Measurements from ENCODE around the gene PCBP3. TPM values are rescaled to one million over a fixed set of nuclear protein-coding genes. Genes with fewer than 3 reads are reported as not detected.
"Not testable (repeated sequence)": the region's sequence is repeated elsewhere in the genome, so short reads cannot be mapped to it uniquely, and the experiment has no call there.

The PCBP3 gene
- total RNA-seq, 1 donor from 2014 or later, result 5.5 TPM

DNA sequence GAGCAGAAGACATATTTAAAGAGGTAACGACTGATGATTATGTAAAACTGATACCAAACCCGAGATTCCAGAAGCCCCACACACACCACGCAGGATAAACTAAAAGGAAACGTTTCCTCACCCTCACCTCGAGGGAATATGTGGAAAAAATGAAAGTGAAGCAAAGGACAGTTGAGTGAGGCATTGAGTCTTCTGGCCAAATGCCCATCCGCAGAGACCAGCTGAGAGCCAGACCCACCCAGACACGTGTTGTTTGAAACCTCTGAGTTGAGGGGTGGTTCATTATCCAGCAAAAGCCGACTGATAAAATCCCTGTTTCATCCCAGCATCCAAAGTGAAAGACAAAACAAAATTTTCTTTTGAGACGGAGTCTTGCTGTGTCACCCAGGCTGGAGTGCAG lies 29.6 kb upstream of the PCBP3 start:
- DNase-seq, result no peak

DNA sequence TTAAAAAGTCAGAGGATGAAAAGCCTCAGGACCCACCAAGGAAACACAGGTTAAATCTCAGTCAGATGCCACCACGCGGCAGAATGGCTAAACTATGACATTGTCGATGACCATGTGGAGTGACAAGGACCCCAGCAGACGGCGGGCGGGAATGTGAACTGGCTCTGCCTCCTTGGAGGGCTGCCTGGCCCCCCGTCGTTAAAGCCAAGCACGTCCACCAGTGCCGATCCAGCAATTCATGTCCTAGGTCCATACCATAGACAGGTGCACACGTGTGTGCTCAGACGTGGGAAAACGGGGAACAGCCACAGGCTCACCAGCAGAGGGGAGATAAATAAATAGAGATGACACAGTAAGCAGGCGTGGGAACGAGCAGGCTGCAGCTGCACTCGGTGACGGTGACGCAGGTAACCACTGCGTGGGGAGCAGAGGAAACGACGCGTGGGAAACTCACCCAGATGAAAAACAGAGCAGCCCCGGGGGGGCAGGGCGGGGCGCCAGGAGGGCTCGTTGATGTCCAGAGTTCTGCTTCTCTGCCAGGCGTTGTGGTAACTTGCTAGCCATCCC lies 28.3 kb upstream of the PCBP3 start:
- no peak for DNase-seq

DNA sequence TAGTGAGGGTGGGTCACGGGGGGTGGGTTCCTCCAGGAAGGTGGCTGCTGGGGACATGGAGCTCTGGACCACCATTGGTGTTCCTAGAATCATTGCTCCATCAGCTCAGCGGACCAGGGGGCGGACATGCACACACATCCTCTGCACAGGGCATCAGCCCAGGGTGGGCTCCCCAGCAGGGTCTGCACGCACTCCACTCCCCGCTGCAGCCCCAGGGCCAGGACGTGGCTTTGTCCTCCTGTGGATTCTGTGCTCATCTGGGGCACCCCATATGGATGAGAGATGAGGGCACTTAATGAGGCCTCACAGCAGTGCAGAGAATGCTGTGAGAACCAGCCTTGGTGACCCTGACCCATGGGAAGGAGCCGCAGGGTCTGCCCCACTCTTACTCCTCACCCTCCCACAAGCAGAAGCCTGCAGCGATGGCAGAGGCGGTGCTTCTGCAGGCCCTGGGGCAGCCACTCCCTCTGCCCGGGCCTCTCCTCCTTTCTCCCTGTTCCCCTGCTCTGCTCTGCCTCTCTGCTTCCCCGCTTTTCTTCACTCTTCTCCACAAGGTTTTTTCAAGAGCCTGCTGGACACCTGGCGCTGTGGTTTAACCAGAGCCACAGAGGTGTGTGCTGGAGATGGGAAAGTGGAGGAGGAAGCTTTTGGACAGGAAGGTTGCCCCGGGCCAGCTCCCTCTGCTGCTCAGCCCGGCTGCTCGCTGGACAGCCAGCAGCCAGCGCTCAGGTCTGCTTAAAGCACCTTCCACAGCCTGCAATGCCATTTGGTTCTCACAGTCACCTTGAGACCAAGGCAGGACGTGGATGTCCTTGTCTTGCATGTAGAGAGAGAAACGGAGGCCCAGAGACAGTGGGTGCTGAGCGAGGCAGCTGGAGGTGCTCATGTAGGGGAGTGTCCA lies 26.3 kb upstream of the PCBP3 start:
- no peak for DNase-seq

DNA sequence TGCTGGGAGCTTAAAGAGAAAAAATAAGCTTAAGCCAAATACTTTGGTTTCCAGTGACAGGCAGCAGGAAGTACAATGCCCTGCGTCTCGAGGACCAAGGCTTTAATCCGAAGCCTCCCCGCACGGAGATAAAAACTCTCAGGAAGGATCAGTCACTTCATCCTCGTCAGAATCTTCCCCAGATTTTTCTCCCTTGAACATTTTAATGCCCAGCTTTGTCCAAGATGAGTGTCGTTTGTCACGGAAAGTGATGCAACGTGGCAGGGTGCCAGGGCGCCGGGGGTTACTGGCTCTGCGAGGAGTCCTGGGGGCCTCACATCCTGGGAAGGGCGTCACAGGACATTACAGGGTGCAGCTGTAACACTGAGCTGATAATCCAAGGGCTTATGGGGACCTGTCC lies 25.2 kb upstream of the PCBP3 start:
- peak; percentile 71 for DNase-seq

DNA sequence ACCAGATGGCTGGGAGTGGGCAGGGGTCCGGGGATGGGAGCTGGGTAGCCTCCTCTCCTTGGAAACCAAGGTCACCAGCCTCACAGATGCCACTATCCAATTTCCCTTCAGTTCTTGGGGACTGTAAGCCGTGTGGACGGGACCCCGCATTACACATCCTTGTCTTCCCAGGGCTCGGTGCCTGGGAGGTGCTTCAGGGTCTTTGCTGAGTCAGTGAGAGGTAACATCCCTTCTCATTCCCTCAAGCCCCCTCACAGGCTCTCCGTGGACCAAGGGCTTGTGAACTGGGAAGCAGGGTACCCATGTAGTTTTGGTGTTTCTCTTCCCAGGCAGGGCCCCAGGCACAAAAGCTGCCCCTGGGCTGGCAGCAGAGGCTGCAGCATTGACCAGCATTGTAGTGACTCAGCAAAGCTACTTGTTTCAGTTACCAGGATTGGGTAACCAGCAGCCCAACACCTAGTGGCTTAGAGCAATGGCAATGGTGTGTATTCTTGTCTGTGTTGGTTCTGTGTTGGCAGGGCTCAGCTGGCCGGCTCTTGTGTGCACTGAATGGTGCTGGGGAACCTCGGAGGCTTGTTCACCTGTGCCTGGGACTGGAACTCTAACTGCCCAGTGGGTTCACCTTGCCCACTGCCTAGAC lies 24.6 kb upstream of the PCBP3 start:
- no peak for DNase-seq

DNA sequence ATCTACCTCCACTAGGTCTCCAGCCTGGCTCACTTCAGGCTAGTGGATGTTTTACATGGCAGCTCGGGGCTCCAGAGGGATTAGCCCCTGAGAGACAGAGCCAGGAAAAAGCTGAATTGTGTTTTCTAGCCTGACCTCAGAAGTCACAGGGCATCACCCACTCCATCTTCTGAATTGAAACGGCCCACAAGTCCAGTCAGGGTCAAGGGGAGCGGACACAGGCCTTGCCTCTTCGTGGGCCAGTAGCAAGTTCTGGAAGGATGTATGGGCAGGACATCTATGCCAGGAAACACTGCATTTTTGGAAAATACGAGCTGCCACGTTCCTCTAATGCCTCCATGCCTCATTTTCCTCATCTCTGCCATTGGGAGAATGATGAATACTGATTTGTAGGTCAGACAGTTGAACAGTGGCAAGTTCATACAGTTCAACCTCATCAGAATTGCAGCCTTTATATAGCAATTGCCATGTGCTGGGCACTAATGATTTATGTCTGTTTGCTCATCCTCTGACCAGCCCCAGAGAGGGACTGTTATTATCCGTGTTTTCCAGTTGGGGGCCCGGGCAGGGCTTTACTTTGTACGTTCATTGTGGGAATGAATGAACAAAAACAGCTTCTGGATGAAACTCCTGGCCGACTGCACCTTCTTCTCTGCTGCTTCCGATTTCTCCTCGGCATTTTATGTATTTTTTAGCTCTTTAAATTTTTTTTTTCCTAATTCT lies 23.2 kb upstream of the PCBP3 start:
- DNase-seq, result no peak

DNA sequence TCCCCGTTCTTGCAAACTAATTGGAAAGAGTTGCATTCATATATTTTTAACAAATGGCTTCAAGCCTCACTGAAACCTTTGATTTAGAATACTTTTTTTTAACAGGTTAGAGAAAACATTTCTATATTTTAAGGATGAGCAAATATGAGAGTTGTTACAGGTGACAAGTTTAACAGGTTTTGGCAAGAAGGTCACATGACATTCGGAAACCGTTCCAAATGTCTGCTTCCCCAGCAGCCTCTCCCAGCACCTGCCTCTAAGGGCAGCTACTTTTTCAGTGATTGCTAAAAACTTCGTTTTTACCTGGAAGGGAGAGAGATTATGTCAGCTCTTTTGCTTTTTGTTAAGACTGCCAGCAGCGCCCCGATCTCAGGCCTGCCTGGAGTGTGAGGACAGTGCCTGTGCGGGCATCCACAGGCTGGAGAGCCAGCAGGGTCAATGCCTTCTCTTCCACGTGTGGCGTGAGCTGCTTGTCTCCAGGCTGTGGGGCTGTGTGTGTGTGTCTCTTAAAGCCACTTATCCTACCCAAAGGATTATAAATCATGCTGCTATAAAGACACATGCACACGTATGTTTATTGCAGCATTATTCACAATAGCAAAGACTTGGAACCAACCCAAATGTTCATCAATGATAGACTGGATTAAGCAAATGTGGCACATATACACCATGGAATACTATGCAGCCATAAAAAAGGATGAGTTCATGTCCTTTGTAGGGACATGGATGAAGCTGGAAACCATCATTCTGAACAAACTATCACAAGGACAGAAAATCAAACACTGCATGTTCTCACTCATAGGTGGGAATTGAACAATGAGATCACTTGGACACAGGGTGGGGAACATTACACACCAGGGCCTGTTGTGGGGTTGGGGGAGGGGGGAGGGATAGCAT lies 21.8 kb upstream of the PCBP3 start:
- not testable (repeated sequence) for DNase-seq

DNA sequence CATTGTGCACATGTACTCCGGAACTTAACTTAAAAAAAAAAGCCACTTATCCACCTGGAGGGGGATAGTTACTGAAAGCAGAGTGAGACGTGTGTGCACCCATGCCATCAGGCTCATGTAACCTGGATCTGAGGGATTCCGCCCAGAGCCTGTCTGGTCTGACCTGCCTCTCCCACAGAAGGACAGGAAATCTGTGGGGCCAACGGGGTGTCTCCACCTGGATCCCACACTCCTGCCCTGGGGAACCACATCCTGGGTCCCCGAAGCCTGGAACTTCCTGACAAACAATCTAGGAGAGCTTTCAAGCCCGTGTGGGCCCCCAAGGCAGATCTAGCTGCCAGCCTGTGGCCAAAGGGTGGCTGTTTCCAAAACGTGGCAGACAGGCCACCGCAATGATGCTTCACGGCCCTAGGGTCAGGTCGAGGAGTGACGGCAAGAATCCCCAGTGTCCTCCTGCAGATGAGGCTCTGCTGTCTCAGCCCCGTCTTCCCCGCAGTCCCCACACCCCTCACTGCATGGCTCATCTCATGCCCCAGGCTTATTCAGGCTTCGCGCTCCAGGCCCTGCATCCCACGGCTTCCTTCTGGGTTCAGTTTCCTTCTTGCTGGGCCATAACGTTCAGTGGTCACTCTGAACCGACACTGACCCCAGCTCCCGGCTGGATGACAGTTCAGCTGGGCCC lies 21.0 kb upstream of the PCBP3 start:
- no peak for DNase-seq

DNA sequence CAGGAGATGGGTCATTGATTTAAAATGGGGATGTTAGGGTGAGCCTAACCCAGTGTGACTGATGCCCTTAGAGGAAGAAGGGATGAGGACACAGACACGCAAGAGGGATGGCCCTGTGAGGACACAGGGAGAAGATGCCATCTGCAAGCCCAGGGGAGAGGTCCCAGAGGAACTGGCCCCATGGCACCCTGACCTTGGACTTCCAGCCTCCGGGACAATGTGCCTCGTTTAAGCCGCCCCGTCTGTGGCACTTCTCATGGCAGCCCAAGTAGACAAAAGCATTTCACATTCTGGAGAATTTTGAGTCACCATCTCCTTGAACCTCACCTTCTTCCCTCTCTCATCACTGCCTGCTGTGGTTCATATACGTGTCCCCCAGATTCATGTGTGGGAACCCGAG lies 20.1 kb upstream of the PCBP3 start:
- DNase-seq, result no peak

DNA sequence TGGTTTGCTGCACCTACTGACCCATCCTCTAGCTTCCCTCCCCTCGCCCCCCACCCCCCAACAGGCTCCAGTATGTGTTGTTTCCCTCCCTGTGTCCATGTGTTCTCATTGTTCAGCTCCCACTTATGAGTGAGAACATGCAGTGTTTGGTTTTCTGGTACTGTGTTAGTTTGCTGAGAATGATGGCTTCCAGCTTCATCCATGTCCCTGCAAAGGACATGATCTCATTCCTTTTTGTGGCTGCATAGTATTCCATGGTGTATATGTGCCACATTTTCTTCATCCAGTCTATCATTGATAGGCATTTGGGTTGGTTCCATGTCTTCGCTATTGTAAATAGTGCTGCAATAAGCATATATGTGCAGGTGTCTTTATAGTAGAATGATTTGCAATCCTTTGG lies 17.4 kb upstream of the PCBP3 start:
- not testable (repeated sequence) for DNase-seq

DNA sequence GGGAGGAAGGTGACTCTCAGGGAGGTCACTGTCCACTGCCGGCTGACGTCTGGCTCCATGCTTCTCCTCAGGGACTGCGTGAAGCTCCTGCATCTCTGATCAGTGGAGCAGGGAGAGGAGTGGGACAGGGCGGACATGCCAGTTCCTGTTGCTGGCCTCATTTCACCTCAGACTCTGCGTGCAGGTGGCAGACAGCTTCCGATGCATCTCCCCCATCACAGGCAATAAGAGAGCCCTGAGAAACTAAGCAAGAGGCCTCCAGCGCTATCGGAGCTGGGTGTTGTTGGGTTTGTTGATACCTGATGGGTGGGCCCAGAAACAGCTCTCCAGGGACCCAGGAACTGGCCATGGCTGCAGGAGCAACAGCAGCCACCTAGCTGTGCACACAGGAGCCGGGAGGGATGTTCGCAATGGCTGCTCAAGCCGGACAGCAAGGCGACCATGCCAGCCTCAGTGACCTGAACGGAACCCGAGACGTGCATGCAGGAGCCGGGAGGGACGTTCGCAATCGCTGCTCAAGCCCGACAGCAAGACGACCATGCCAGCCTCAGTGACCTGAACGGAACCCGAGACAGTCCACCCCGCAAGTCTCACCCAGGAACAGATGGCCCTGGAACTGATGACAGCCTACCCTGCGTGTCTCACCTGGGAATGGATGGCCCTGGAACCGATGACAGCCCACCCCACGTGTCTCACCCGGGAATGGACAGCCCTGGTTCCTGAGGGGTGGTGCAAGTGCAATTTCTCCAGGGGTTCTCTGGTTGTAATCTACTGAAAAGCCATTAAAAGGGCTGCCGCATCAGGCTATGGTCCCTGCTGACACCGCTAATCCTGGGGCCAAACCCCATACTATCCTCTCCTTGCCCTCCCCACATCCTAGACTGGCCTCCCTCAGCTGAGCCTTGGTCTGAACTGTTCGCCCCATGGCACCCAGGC lies 14.2 kb upstream of the PCBP3 start:
- no peak for DNase-seq

DNA sequence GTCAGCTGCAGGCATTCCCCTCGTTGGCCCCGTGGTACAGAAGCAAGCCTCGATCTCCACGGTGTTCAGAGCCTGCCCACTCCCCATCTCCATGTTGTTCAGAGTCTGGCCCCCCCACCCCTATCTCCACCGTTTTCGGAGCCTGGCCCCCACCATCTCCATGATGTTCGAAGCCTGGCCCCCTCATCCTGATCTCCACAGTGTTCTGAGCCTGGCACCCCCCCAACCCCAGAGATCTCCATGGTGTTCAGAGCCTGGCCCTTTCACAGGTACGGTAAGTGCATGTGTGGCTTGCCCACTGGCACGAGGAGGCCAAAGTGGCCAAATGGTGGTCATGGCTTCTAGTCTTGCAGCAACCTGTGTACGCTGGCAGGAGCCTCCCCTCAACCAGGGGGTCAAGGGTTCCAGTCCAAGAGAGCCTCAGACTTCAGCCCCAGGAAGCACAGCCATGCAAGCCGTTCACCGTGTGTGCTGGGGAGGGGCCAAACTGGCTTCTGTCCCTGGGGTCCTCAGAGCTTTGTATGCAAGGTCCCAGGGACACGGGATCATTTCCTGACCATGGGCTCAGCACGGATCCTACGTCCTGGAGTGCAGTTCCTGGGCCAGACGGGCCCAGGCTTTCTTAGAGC lies 13.3 kb upstream of the PCBP3 start:
- no peak for DNase-seq

DNA sequence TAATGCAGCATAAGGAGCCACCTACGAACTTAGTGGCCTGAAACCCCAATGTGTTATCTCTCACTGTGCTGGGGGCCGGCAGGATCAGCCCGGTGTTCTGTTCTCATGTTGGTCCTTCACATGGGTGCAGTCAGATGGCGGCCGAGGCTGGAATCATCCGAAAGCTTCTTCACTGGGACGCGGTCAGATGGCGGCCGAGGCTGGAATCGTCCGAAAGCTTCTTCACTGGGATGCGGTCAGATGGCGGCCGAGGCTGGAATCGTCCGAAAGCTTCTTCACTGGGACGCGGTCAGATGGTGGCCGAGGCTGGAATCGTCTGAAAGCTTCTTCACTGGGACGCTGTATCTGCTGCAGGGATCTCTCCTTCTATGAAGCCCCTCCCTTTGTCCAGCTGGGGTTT lies 12.6 kb upstream of the PCBP3 start:
- no peak for DNase-seq

DNA sequence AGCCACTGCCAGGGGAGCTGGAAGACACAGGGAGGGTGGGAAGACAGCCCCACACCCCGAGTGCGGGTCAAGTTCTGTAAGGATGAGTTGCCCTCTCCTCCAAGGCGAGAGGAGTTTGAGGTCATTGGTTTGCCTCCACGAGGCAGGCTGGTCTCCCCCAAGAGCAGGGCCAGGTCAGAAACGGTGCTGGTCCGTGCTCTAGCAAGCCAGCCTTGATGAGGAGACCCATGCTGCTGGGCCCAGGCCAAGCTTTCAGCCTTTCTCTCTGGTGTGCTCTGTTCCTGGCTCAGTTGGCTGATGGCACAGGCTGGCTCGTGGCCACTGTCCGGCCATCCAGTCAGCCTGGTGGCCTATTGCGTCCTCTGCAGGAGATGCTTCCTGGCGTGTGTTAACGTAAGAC lies 12.0 kb upstream of the PCBP3 start:
- DNase-seq, result no peak

DNA sequence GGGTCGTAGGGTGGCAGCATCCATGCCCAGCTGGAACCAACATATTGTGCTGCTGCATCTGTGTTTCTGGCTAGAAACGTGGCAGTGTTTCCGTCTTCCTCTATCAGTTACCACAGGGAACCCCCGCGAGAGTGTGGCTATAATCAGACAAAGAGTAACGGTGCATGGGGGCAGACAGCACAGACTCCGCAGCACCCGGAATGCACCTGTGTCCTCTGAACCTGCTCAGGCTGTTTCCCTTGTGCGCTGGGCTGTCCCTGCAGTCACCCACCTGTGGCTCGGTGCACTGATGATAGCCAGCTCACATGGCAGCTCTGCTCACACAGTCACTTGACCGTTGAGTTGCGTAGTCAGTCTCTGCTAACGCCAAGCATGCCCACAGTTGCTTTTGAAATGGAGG lies 11.4 kb upstream of the PCBP3 start:
- no peak for DNase-seq

DNA sequence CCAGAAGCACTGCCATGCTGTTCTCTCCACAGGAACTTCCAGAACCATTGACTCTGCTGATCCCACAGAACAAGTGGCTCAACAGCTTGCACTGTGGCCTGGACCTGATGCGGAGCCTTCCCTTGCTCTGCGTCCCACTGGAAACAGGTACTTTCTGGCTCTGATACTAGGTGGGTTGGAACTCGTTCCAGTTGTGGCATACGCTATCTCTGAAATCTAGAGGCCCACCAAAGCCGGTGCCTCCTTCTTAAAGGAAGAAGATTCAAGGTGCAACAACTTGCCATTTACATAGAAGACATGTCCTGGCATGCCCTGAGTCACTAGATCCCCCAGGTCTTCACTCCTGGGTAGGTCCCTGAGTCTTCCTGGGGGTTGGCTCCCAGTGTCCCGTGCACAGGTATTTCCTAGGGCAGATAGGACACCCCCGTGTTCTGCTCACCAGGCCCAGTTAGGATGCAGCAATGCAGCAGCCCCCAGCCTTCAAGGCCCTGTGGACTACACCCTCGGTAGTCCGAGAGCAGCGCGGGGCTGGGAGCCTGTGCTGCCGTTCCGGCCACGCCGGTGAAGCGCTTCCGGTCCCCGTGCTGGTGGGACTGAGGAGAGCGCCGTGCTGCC lies 10.8 kb upstream of the PCBP3 start:
- no peak for DNase-seq

DNA sequence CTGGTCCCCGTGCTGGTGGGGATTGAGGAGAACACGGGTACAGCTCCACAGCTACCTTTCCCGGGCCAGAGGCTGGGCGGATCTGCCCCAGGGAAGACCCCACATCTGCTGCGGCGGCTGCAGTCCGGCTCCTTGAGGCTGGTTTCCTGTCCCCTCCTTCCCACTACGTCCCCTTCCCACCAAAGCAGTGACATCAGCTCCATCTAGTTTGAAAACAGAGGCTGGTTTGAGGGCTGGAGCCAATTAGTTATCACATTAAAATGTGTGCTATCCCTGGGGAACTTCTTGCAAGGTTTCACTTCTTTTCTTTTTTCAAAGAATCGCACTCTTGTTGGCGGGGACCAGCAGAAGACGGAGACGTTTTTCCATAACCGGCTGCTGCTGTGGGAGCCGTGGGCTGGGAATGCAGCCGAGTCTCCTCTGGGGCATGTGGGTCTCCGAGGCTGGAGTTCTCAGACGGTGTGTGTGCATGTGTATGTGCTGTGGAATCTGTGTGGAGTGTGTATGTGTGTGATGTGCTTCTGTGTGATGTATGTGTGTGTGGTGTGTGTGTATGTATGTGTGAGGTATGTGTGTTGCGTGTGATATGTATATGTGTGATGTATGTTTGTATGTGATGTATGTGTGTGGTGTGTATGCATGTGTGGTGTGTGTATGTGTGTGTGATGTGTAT lies 8.9 kb upstream of the PCBP3 start:
- peak; percentile 32 for DNase-seq
